A549 (cell line): ENCODE data around the gene CHAMP1. TPM values are rescaled to one million over a fixed set of nuclear protein-coding genes. Genes with fewer than 3 reads are reported as not detected.
A peak's percentile ranks its signal among the peaks of the same experiment; 100 is the strongest.

Experiments used
- ATAC-seq, 2 experiments: fragments of 200-7000 bp in 1 of 2; fragments of >200 bp in 1 of 2; cut with Nextera tagmentation in 1 of 2; cut with Tn5 transposase in 1 of 2; 3 replicates each; pipeline versions ENCODE4 v1.8.0 to v1.9.1; 2018 to 2020; ENCODE audit warnings: mild to moderate bottlenecking in 1 of 2, moderate library complexity in 1 of 2
- CTCF ChIA-PET: fragments of 300-600 bp; sonication (Branson Sonifier 250); formaldehyde crosslinking; extraction: SDS; loops from one replicate; lab custom pipeline; 2021; ENCODE audit warnings: antibody characterized with exemption, inconsistent platforms; lab: Yijun Ruan, JAX
- POLR2A ChIA-PET: fragments of 350-600 bp; formaldehyde crosslinking; extraction: SDS; loops from one replicate; lab custom pipeline; 2021; ENCODE audit warnings: antibody characterized with exemption, inconsistent platforms; lab: Yijun Ruan, JAX
- DNase-seq, 2 experiments: peaks; one replicate each; pipeline versions ENCODE4 v3.0.0 to v3.0.0-alpha.2; 2011 to 2016; ENCODE audit warnings: low read depth in 1 of 2, low spot score in 1 of 2
- FAIRE-seq: peaks from 2 replicates; lab custom pipeline; 2011; peaks lifted over from hg19 to GRCh38; lab: Jason Lieb, UNC
- H3K27ac ChIP-seq, 2 experiments: fragments of >200 bp; sonication (Bioruptor Twin); formaldehyde crosslinking; 3 replicates each; pipeline ENCODE4 v1.5.1; 2016 to 2017
- H3K4me1 ChIP-seq: fragments of >200 bp; sonication (Bioruptor Twin); formaldehyde crosslinking; 3 replicates; pipeline ENCODE4 v1.6.1; 2016
- H3K4me2 ChIP-seq: fragments of >200 bp; sonication (Bioruptor Twin); formaldehyde crosslinking; 3 replicates; pipeline ENCODE4 v1.6.1; 2016
- H3K4me3 ChIP-seq: fragments of >200 bp; sonication (Bioruptor Twin); formaldehyde crosslinking; 3 replicates; pipeline ENCODE4 v1.5.1; 2016
- H3K9me3 ChIP-seq: fragments of >200 bp; sonication (Bioruptor Twin); formaldehyde crosslinking; 3 replicates; pipeline ENCODE4 v1.6.1; 2016
- BHLHE40 ChIP-seq: IDR thresholded peaks from 2 replicates; pipeline ENCODE4 v1.6.1; 2012; ENCODE audit warnings: low read depth, low read length, inconsistent platforms
- CBX8 ChIP-seq: fragments of 200-600 bp; sonication (generic); IDR thresholded peaks from 2 replicates; pipeline ENCODE4 v1.6.1; 2016
- CEBPB ChIP-seq, 2 experiments: fragments of >200 bp in 1 of 2; sonication (Bioruptor Twin) in 1 of 2; formaldehyde crosslinking in 1 of 2; IDR thresholded peaks; 2 replicates each; pipeline ENCODE4 v1.6.1; 2012 to 2016
- CHD4 ChIP-seq: fragments of 200-600 bp; sonication (generic); IDR thresholded peaks from 2 replicates; pipeline ENCODE4 v1.6.1; 2016; ENCODE audit warnings: antibody characterized with exemption, mild to moderate bottlenecking, borderline replicate concordance
- EHMT2 ChIP-seq: fragments of 200-600 bp; sonication (generic); IDR thresholded peaks from 2 replicates; pipeline ENCODE4 v1.6.1; 2016; ENCODE audit warnings: antibody characterized with exemption, low read depth, mild to moderate bottlenecking, moderate library complexity
- FOXS1 ChIP-seq: fragments of 250-450 bp; sonication (Bioruptor Pico); IDR thresholded peaks from 2 replicates; pipeline ENCODE4 v1.5.0; 2020; ENCODE audit warnings: mild to moderate bottlenecking, moderate library complexity
- HEYL ChIP-seq: fragments of 250-450 bp; sonication (Bioruptor Pico); IDR thresholded peaks from 2 replicates; pipeline ENCODE4 v1.8.0; 2021; ENCODE audit warnings: mild to moderate bottlenecking, moderate library complexity
- HMGXB4 ChIP-seq: fragments of 250-450 bp; sonication (Bioruptor Pico); IDR thresholded peaks from 2 replicates; pipeline ENCODE4 v1.5.0; 2021; ENCODE audit warnings: mild to moderate bottlenecking, moderate library complexity, borderline replicate concordance
- HOXB13 ChIP-seq: fragments of 250-450 bp; sonication (Bioruptor Pico); IDR thresholded peaks from 2 replicates; pipeline ENCODE4 v1.5.0; 2020; ENCODE audit warnings: low read depth, mild to moderate bottlenecking, moderate library complexity
- JUNB ChIP-seq: fragments of >200 bp; sonication (Bioruptor Twin); formaldehyde crosslinking; IDR thresholded peaks from 2 replicates; pipeline ENCODE4 v1.6.1; 2016
- KDM1A ChIP-seq: fragments of 200-600 bp; sonication (generic); IDR thresholded peaks from 2 replicates; pipeline ENCODE4 v1.6.1; 2016; ENCODE audit warnings: low read depth, mild to moderate bottlenecking
- MAX ChIP-seq: IDR thresholded peaks from 2 replicates; pipeline ENCODE4 v1.6.1; 2012
- MYC ChIP-seq: IDR thresholded peaks from 2 replicates; pipeline ENCODE4 v1.6.1; 2012; ENCODE audit warnings: mild to moderate bottlenecking, inconsistent platforms, low read length, improper control_type of control experiment, borderline replicate concordance
- NFE2L2 ChIP-seq: fragments of 150-350 bp; conservative IDR thresholded peaks from 2 replicates; pipeline ENCODE4 v1.6.1; 2014; ENCODE audit warnings: low read length
- NPAS2 ChIP-seq: fragments of 250-450 bp; sonication (Bioruptor Pico); IDR thresholded peaks from 2 replicates; pipeline ENCODE4 v1.8.0; 2022; ENCODE audit warnings: mild to moderate bottlenecking, moderate library complexity, borderline replicate concordance
- POLR2A ChIP-seq: IDR thresholded peaks from 2 replicates; pipeline ENCODE4 v1.6.1; 2012; ENCODE audit warnings: mild to moderate bottlenecking, low read length
- RAD21 ChIP-seq, 2 experiments: fragments of >200 bp in 1 of 2; sonication (Bioruptor Twin) in 1 of 2; formaldehyde crosslinking in 1 of 2; IDR thresholded peaks in 1 of 2; conservative IDR thresholded peaks in 1 of 2; 2 replicates in 1 of 2; 3 replicates in 1 of 2; pipeline ENCODE4 v1.6.1; 2012 to 2018; ENCODE audit warnings: inconsistent platforms in 1 of 2
- RFX5 ChIP-seq: fragments of 450-650 bp; IDR thresholded peaks from 2 replicates; pipeline ENCODE4 v1.7.1; 2014; ENCODE audit warnings: antibody characterized with exemption, mild to moderate bottlenecking, moderate library complexity
- TFCP2L1 ChIP-seq: fragments of 250-450 bp; sonication (Bioruptor Pico); IDR thresholded peaks from 2 replicates; pipeline ENCODE4 v1.5.0; 2021; ENCODE audit warnings: mild to moderate bottlenecking
- ZC3H11A ChIP-seq: fragments of 450-650 bp; IDR thresholded peaks from 2 replicates; pipeline ENCODE4 v1.6.1; 2014; ENCODE audit warnings: antibody characterized with exemption, mild to moderate bottlenecking
- ZFP36 ChIP-seq: fragments of 450-650 bp; IDR thresholded peaks from 2 replicates; pipeline ENCODE4 v1.6.1; 2014; ENCODE audit warnings: borderline replicate concordance; ENCODE audit not compliant: partially characterized antibody
- ZNF302 ChIP-seq: fragments of 250-450 bp; sonication (Bioruptor Pico); IDR thresholded peaks from 2 replicates; pipeline ENCODE4 v1.9.0; 2021; ENCODE audit warnings: inconsistent platforms, mild to moderate bottlenecking, moderate library complexity
- ZSCAN20 ChIP-seq: fragments of 250-450 bp; sonication (Bioruptor Pico); IDR thresholded peaks from 2 replicates; pipeline ENCODE4 v1.8.0; 2022; ENCODE audit warnings: mild to moderate bottlenecking, moderate library complexity
- WGBS: methylation state at CpG from one replicate; pipeline ENCODE4 v1.1.6; 2017; ENCODE audit errors: missing lambda C conversion rate; 5-methylcytosine and 5-hydroxymethylcytosine counted together
- polyA plus RNA-seq, 4 experiments: library from polyadenylated mRNA; depleted of rRNA in 3 of 4; stranded (reverse); fragments of >200 nt; fragmentation: RNase III in 1 of 4; extraction: RNeasy Plus Mini Kit Qiagen cat#74134 plus additional on column Dnase treatment in 1 of 4; gene quantifications; 2 replicates in 3 of 4; 3 replicates in 1 of 4; pipeline ENCODE4 v1.2.3, GENCODE V29; 2011 to 2017
- TF ChIP-seq, protein P1 (sequence below): fragments of 200-600 bp; sonication (generic); IDR thresholded peaks from 2 replicates; pipeline ENCODE4 v1.6.1; 2016; ENCODE audit warnings: antibody characterized with exemption, mild to moderate bottlenecking, moderate library complexity
- TF ChIP-seq, protein P2 (sequence below): fragments of 150-350 bp; IDR thresholded peaks from 2 replicates; pipeline ENCODE4 v1.6.1; 2014; ENCODE audit warnings: low read depth, mild to moderate bottlenecking, low read length

Gene CHAMP1
- polyA plus RNA-seq, 2 of the 4 experiments (the other 2 are of a cell fraction): 18.0 to 40.8 TPM

- WGBS: 95% methylated on average over 11 of the region's 12 CpGs
- Histone ChIP-seq H3K27ac (no peak overlapping the region), H3K9me3 (no peaks in the 10 kb centered on the region), H3K4me3 (no peak overlapping the region), H3K4me1 (no peaks in the 10 kb centered on the region), H3K4me2 (no peak overlapping the region)
- POLR2A ChIA-PET: no interaction called here
- CTCF ChIA-PET: no interaction called here
- no peak for DNase-seq
- ATAC-seq: no peak
- TF ChIP-seq FOXS1 (CRISPR knock-in tag) (no peak), CHD4 (no peak), KDM1A (no peak), BHLHE40 (no peak), HEYL (no peak), ZC3H11A (no peak), TFCP2L1 (no peak), ZNF302 (CRISPR knock-in tag) (no peak)
- TF ChIP-seq, protein P1, sequence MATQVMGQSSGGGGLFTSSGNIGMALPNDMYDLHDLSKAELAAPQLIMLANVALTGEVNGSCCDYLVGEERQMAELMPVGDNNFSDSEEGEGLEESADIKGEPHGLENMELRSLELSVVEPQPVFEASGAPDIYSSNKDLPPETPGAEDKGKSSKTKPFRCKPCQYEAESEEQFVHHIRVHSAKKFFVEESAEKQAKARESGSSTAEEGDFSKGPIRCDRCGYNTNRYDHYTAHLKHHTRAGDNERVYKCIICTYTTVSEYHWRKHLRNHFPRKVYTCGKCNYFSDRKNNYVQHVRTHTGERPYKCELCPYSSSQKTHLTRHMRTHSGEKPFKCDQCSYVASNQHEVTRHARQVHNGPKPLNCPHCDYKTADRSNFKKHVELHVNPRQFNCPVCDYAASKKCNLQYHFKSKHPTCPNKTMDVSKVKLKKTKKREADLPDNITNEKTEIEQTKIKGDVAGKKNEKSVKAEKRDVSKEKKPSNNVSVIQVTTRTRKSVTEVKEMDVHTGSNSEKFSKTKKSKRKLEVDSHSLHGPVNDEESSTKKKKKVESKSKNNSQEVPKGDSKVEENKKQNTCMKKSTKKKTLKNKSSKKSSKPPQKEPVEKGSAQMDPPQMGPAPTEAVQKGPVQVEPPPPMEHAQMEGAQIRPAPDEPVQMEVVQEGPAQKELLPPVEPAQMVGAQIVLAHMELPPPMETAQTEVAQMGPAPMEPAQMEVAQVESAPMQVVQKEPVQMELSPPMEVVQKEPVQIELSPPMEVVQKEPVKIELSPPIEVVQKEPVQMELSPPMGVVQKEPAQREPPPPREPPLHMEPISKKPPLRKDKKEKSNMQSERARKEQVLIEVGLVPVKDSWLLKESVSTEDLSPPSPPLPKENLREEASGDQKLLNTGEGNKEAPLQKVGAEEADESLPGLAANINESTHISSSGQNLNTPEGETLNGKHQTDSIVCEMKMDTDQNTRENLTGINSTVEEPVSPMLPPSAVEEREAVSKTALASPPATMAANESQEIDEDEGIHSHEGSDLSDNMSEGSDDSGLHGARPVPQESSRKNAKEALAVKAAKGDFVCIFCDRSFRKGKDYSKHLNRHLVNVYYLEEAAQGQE: no peak
- TF ChIP-seq, protein P2, sequence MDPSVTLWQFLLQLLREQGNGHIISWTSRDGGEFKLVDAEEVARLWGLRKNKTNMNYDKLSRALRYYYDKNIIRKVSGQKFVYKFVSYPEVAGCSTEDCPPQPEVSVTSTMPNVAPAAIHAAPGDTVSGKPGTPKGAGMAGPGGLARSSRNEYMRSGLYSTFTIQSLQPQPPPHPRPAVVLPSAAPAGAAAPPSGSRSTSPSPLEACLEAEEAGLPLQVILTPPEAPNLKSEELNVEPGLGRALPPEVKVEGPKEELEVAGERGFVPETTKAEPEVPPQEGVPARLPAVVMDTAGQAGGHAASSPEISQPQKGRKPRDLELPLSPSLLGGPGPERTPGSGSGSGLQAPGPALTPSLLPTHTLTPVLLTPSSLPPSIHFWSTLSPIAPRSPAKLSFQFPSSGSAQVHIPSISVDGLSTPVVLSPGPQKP: no peak
- no peak for FAIRE-seq
These were observed 14.5 kb upstream of the CHAMP1 start for GRCh38 chr13:114299604-114300305.

GRCh38 chr13:114303700-114304327 lies 10.5 kb upstream of the CHAMP1 start:
- Histone ChIP-seq H3K4me3 (no peak overlapping the region), H3K27ac (no peak overlapping the region), H3K9me3 (no peaks in the 10 kb centered on the region), H3K4me2 (no peak overlapping the region), H3K4me1 (no peaks in the 10 kb centered on the region)
- FAIRE-seq (no peak), ATAC-seq (peak in 1 of 2 experiments; percentile 22; a peak in 1 of 6 replicates), DNase-seq (no peak)
- ChIA-PET POLR2A (no interaction called here), CTCF (no interaction called here)
- TF ChIP-seq JUNB: no peak
- no peak for TF ChIP-seq POLR2A
- no peak for TF ChIP-seq EHMT2
- TF ChIP-seq ZSCAN20: no peak
- no peak for TF ChIP-seq RAD21 (conservative IDR thresholded peaks at IDR 0.05 in 1 of 2, IDR thresholded peaks at IDR 0.05 in 1 of 2)
- TF ChIP-seq MYC: no peak
- TF ChIP-seq HOXB13 (CRISPR knock-in tag): no peak
- no peak for TF ChIP-seq NPAS2 (CRISPR knock-in tag)
- no peak for TF ChIP-seq CEBPB (IDR thresholded peaks at IDR 0.05)
- no peak for TF ChIP-seq RFX5
- TF ChIP-seq ZFP36: no peak
- no peak for TF ChIP-seq NFE2L2
- no peak for TF ChIP-seq CBX8
- no peak for TF ChIP-seq HMGXB4 (CRISPR knock-in tag)
- no peak for TF ChIP-seq MAX
- no peak for TF ChIP-seq KDM1A
- WGBS: 98% methylated on average over 11 of the region's 11 CpGs
